Kidney capillary endothelial cell (primary cell): ENCODE measurements around the gene ADGRE3.
A peak's percentile ranks its signal among the peaks of the same experiment; 100 is the strongest.

Source experiments
- DNase-seq: peaks from one replicate; pipeline ENCODE4 v3.0.0-alpha.2; 2018; ENCODE audit warnings: low spot score

Gene ADGRE3, protein sequence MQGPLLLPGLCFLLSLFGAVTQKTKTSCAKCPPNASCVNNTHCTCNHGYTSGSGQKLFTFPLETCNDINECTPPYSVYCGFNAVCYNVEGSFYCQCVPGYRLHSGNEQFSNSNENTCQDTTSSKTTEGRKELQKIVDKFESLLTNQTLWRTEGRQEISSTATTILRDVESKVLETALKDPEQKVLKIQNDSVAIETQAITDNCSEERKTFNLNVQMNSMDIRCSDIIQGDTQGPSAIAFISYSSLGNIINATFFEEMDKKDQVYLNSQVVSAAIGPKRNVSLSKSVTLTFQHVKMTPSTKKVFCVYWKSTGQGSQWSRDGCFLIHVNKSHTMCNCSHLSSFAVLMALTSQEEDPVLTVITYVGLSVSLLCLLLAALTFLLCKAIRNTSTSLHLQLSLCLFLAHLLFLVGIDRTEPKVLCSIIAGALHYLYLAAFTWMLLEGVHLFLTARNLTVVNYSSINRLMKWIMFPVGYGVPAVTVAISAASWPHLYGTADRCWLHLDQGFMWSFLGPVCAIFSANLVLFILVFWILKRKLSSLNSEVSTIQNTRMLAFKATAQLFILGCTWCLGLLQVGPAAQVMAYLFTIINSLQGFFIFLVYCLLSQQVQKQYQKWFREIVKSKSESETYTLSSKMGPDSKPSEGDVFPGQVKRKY

DNA sequence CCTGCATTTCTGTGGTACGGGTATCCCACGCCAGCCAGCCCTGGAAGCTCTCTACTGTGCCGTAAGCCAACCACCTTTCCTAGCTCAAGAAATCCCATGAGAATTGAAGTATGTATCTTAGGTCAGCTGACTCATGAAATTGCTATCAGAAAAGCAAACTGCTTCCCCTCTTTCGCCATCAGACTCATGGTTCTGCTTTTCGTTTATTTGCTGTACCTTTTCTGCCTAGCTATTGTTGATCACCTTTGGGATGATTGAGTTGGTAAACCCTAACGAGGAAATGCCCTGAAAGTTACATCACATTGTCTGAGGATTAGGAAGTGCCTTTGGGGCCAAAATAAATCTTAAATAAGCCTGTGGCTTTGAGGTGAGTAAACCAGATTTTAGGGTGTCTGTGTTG lies at the start of gene ADGRE3:
Gene ADGRE3, minus strand, starts transcription at position 81 of the 400 bp plus-strand sequence. Its CDS starts 74 bp downstream, at position 7.
- DNase-seq: no peak

DNA sequence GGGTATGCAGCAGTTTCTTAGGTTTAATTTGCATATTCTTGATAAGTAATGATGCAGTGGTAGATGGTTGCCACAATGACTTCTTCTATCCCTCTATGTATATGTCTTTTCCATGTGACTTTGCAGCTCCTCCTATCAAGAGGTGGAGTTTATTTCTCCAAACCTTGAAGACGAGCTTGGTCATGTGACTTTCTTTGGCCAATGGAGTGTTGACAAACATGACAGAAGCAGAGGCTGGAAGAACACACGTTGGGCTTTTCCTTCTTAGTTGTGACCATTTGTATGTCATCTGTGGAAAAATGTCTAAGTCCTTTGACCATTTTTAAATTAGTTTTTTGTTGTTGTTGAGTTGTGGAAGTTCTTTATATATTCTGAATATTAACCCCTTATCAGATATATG lies 47.5 kb upstream of the ADGRE3 start:
- DNase-seq: no peak

DNA sequence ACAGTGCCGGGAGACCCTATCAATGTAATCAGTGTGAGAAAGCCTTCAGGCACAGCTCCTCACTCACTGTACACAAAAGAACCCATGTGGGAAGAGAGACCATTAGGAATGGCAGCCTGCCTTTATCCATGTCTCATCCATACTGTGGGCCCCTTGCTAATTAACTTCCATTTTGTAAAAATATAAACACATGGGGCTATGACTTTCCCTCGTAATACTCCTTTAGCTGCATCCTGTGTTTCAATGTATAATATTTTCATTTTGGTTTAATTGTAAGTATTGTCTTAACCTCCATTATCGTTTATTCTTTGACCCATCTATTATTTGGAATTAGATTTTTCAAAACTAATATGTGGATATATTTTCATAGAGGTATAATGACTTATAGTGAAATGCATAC lies 44.5 kb upstream of the ADGRE3 start:
- DNase-seq: no peak

DNA sequence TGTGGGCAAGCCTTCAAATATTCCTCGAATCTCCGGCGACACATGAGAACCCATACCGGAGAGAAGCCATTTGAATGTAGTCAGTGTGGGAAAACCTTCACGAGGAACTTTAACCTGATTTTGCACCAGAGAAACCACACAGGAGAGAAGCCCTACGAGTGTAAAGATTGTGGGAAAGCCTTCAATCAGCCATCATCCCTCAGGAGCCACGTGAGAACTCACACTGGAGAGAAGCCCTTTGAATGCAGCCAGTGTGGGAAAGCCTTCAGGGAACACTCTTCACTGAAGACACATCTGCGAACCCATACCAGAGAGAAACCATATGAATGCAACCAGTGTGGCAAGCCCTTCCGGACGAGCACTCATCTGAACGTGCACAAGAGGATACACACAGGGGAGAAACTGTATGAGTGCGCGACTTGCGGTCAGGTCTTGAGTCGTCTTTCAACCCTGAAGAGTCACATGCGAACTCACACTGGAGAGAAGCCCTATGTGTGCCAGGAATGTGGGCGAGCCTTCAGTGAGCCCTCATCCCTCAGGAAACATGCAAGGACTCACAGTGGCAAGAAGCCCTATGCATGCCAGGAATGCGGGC lies 44.0 kb upstream of the ADGRE3 start:
- DNase-seq: no peak

DNA sequence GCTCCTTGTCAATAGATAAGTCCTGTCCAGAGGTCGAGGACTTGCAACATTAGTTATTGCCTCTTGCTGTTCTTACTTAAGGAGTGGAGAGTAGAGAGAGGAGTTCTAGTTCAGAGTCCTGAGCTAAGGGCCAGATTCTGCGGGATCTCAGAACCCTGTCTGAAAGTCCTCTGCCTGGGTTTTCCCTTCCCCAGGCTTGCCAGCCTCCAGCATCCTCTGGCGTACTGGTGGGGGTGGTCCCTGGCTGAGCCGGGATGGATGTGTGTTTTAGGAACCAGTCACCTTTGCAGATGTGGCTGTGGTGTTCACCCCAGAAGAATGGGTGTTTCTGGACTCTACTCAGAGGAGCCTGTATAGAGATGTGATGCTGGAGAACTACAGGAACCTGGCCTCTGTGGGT lies 41.2 kb upstream of the ADGRE3 start:
- DNase-seq: no peak

DNA sequence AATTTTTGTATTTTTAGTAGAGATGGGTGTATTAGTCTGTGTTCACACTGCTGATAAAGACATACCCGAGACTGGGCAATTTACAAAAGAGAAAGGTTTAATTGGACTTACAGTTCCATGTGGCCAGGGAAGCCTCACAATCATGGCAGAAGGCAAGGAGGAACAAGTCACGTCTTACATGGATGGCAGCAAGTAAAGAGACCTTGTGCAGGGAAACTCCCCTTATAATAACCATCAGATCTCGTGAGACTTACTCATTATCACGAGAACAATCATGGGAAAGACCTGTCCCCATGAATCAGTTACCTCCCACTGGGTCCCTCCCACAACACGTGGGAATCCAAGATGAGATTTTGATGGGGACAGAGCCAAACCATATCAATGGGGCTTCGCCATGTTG lies 29.8 kb upstream of the ADGRE3 start:
- no peak for DNase-seq

DNA sequence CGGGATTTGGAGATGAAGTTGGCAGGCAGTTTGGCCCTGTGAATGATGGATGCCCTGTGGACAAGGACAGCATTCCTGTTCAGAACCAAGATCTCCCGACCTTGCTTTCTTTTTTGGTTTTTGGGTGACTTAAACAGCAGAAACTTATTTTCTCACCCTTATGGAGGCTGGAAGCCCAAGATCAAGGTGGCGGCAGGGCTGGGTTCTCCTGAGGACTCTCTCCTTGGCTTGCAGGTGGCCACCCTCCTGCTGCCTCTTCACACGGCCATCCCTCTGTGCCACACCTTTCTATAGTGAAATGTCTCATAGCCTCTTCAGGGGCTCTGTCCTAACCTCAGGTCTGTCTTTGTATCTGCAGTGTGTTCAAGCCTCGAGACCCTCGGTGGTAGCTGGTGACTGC lies 29.2 kb upstream of the ADGRE3 start:
- no peak for DNase-seq

DNA sequence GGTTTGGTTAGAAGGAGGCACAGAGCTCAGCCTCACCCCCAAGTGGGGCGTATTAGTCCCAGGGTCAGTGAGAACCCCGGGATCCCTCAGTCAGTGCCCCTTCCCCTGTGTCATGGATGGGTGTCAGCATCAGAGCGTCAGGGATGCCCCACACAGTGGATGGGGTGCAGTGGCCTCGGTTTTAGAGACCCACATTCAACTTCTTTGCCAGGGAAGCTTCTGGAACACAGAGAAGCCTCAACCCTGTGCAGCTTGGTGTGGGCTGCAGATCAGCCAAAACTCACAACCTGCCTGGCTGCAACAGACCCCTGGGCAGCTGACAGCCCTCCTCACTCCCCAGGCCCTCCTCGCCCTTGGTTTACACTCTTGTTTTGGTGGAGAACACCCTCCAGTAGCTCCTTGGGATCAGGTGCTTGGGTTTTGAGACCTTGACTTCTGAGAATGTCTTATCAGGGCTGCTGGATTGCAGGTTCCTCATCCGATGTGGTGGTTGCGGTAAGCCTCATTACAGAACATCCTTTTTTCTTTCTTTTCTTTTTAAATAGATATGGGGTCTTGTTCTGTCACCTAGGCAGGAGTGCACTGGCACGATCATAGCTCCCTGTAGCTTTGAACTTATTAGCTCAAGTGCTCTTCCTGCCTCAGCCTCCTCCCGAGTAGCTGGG lies 26.2 kb upstream of the ADGRE3 start:
- no peak for DNase-seq

DNA sequence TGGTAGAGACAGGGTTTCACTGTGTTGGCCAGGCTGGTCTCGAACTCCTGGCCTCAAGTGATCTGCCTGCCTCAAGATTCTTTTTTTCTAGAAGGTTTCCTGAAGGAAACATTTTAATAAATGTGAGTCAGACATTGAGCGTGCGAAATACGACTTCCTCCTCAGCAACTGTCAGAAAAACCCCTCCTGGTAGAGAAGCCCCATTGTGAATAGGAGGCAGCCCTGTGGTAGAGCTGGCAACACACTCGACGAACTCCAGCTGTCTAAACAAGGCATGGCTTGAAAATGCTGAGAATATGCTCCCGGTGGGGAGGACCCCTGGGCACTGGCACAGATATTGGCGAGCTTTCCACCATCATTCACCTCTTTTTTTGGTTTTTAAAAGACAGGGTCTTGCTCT lies 25.0 kb upstream of the ADGRE3 start:
- no peak for DNase-seq

DNA sequence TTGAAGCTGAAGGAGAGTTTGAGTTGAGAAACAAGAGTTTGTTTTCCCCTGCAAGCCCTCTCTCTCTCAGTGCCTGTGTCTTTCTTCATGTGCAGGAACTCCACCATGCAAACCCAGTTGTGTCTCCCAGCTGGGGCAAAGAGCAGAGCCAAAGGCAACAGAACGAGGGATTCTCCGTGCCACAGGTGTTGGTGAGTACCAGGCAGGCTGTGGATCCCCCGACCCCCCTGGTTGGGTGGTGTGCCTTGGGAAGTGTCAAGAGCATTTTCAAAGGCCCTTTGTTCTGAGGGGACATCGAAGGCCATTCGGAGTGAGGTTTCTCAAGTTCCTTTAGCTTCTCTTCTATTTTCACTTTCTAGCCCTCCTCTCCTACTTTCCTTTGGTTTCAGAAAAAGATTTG lies 20.8 kb upstream of the ADGRE3 start:
- DNase-seq: no peak

DNA sequence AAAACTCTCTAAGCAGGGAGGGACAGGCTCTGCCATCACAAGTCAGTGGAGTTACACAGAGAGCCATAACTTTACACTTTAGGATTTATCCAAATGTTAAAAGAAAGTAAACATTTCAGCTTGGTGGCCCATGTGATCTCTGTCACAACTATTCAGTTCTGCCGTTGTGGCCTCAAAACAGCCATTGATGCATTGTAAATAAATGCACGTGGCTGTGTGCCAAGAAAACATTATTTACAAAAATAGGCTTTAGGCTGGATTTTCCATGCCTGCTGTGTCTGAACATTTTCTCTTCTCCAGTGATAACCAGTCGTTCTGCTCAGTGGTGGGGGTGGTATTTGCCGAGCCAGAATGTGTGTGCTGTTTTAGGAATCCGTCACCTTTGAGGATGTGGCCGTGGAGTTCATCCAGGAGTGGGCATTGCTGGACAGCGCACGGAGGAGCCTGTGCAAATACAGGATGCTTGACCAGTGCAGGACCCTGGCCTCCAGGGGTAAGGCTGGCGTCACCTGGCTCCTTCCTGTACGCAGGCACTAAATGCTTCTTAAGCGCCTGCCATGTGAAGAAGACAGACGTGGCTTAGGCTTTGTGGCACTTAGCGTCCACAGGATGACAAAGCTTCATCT lies 20.1 kb upstream of the ADGRE3 start:
- no peak for DNase-seq

DNA sequence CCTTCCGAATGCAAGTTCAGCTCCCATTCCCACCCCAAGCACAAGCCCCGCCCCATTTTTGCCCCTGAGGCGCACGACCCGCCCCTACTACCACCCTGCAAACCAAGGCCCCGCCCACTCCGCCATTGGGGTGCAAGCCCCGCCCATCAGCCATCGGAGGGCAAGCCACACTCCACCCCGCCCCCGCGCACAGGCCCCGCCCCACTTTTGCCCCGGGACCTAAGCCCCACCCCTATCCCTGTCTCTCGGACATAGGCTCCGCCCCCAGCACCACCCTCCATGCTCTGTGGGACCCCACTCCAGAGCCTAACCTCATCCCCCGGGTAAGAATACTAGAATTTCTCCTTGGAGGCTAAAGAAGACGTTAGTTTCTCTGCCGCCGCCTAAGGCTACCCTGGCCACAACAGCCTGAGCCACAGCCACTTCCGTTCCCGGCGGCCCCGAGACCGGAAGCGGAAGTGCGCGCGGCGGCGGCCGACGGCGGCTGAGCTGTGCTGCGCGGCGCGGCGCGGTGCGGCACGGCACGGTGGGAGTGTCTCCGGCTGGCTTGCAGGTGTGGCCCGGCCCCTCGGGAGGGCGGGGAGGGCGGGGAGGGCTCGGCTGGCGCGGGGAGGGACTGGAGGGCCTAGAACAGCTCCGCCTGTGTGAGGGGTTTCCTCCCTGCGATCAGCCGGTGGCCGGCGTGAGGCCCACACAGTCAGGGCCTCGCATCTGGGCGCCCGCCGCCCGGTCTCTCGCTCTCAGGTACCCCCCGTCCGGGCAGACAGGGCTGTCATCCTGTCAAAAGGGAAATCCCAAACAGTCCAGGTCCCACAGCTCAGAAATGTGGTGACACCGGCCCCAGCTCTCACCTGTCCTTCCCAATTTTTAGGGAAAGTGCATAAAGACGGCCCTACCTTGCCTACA lies 15.2 kb upstream of the ADGRE3 start, which contains the start of gene ZNF333:
Gene ZNF333, plus strand, starts transcription at position 451 of the 906 bp plus-strand sequence. CDS start 3,444 bp downstream, outside the sequence.
- peak; percentile 86 for DNase-seq

DNA sequence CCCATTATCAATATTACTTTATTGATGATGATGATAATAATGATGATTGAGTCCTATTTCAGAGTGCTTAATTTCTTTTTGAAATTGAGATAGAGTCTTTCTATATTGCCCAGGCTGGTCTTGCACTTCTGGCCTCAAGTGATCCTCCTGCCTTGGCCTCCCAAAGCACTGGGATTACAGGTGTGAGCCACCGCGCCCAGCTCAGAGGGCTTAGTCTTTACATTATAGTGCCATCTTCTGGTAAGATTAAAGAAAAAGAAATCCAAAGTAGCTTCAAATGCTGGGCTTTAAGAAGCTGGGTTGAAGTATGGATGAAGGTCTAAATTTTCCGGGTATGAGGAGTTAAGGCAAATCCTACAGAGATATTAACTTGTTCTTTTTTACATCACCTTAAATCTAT lies 11.8 kb upstream of the ADGRE3 start:
- DNase-seq: peak; percentile 30

DNA sequence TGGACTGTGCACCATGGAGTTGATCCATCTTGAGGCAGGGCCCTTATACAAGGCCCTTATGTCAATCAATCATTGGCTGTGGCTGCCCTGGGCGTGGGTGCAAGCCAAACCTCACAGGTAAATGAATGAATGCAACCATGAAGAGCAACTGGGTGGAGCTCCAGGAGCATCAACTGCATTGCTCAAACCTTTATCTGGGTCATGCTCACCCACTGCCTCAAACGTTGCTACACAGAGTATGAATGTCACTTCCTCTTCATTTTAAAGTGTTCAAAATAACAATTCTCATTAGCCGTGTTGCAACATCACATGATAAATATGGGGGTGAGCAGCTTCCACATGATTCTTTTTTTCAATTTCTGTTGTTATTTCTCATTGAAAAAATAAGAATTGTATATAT lies 8.8 kb upstream of the ADGRE3 start:
- no peak for DNase-seq

DNA sequence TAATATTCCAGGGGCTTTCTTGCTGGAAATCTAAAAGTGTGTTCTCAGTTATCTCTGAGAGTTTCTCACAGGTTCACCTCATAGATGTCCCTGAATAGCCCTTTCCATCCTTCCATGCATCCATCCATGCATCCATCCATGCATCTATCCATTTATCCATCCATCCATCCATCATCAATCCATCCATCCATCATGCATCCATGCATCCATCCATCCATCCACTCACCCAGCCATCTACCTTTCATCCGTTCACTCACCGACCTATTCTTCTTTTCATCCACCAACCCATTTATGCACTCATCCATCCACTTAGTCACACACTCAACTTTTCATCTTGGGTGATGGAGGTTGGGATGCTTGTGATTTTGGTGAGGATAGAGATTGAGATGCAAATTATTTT lies 7.4 kb upstream of the ADGRE3 start:
- no peak for DNase-seq

DNA sequence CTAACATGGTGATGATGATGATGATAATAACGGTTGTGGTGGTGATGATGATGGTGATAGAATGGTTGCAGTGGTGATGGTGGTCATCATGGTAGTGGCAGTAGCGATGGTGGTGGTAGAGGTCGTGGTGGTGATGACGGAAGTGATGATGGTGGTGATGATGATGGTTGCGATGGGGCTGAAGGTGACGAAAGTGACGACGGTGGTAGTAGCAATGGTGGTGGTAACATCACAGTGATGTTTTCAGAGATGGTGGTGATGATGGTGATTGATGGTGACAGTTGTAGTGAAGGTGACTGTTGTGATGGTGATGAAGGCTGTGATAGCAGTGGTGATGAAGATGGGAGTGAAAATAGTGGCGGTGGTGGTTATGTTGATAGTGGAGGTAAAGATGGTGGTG lies 3.6 kb upstream of the ADGRE3 start:
- DNase-seq: no peak

DNA sequence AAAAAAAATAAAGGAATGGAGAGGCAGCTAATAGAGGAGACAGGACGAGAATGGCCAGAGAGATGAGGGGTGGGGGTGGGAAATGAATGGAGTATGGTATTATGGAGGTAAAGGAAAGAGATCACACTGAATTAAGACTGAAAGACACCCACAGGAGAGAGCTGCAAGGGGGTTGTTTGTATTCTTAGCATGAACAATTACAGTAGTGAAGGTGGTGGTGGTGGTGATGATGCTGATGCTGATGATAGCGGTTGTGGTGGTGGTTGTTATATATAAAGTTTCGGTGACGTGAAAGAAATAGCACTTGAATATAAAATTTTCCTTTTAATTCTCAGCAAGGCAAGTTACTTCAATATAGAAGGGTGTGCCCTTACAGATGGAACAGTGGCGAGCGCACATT lies 2.8 kb upstream of the ADGRE3 start:
- no peak for DNase-seq

DNA sequence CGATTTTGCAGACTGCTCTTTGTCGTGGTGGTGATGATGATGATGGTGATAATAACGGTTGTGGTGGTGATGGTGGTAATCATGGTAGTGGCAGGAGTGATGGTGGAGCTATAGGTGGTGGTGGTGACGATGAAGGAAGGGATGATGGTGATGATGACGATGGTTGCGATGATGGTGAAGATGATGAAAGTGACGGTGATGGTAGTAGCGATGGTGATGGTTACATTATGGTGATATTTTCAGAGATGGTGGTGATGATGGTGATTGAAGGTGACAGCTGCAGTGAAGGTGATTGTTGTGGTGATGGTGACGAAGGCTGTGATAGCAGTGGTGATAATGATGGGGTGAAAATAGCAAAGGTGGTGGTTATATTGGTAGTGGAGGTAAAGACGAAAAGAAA lies 2.1 kb upstream of the ADGRE3 start:
- DNase-seq: no peak

DNA sequence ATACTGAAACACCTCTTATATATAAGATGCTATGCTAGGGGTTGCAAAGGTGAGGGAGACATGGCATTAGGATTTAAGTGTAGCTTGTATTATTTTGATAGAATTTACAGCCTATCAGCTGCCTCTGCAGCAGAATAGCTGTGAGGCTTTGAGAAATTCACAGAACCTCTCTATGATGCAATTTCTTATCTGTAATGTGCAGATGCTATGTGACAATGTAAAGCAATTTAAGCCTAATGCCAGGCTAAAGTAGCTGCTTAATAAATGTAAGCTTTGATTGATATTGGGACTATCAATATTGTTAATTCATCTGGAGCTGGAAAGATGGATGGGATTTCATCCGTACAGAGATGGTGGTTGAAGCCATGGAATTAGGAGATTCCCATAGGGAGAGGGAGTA lies 1.6 kb downstream of the ADGRE3 start:
- DNase-seq: no peak

DNA sequence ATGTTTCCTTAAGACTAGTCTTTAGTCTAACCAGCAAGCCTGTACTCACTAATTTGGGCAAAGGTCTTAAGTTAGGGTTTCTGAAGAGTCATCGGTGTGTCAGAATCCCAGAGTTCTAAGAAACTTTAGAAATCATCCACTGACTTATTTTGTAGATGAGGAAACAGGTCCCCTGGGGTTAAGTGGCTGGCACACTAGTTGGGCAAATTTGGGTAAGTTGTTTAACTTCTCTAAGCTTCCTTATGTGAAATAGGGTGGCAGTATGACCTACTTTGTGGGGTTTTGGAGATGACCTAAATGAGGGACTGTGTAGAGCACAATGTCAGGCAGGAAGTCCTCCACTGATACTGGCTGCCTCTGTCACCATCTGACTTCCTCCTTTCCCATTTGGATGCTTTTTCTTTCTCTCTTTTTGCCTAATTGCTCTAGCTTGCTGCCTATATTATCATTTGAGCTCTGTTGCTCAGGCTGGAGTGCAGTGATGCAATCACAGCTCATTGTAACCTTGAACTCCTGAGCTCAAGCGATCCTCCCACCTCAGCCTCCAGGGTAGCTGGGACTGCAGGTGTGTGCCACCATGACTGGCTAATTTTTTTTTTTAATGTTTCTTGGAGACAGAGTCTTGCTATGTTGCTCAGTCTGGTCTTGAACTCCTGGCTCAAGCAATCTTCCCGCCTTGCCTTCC lies 2.3 kb downstream of the ADGRE3 start:
- no peak for DNase-seq

DNA sequence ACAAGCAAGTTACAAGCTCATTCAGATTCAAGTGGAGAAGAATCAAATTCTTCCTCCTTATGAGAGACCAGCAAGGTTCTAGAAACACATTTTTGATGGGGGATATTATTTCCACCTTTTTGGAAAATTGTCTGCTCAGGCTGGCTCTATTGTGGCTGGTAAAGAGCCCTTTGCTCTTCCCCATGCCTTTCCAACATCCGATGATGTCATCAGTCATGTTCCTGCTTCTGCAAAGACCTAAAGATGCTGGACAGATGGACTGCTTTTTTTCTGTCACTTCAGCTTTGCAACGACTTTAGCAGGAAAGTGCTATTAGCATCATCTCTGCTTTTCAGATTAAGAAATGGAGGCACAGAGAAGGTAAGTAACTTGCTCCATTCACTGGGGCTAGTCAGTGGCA lies 4.2 kb downstream of the ADGRE3 start:
- no peak for DNase-seq
